MCF 10A (cell line): ENCODE data around the gene RSPH9. TPM values are rescaled to one million over a fixed set of nuclear protein-coding genes. Genes with fewer than 3 reads are reported as not detected.
A peak's percentile ranks its signal among the peaks of the same experiment; 100 is the strongest.
"Not testable (repeated sequence)": the region's sequence is repeated elsewhere in the genome, so short reads cannot be mapped to it uniquely, and the experiment has no call there.

Experiments used
- BruUV-seq: library from RNA; stranded (reverse); fragments of 400-500 nt; replicated peaks from 2 replicates; lab custom pipeline; 2021; lab: Mats Ljungman, UMichigan
- CTCF ChIA-PET: fragments of 300-600 bp; sonication (Branson Sonifier 250); formaldehyde crosslinking; extraction: SDS; loops from one replicate; lab custom pipeline; 2021; ENCODE audit warnings: antibody characterized with exemption, inconsistent platforms; lab: Yijun Ruan, JAX
- POLR2A ChIA-PET: fragments of 300-600, 350-650 bp; sonication (Branson Sonifier 250); formaldehyde crosslinking; extraction: SDS; loops from one replicate; lab custom pipeline; 2020; ENCODE audit warnings: antibody characterized with exemption, inconsistent platforms; lab: Yijun Ruan, JAX
- DNase-seq: peaks from one replicate; pipeline ENCODE4 v3.0.0-alpha.2; 2018; ENCODE audit not compliant: unreplicated experiment
- H3K27ac Mint-ChIP-seq: one replicate; pipeline ENCODE4 v1.8.0; 2022; ENCODE audit warnings: mild to moderate bottlenecking, low read depth, mixed read lengths; ENCODE audit not compliant: unreplicated experiment
- H3K27me3 Mint-ChIP-seq: one replicate; pipeline ENCODE4 v1.8.0; 2022; ENCODE audit warnings: mixed read lengths; ENCODE audit not compliant: insufficient read depth, unreplicated experiment
- H3K36me3 Mint-ChIP-seq: one replicate; pipeline ENCODE4 v1.8.0; 2022; ENCODE audit warnings: mild to moderate bottlenecking, moderate library complexity, mixed read lengths; ENCODE audit not compliant: insufficient read depth, unreplicated experiment
- H3K4me1 Mint-ChIP-seq: one replicate; pipeline ENCODE4 v1.8.0; 2022; ENCODE audit warnings: mixed read lengths; ENCODE audit not compliant: insufficient read depth, unreplicated experiment
- H3K4me3 Mint-ChIP-seq: one replicate; pipeline ENCODE4 v1.8.0; 2022; ENCODE audit warnings: mild to moderate bottlenecking, moderate library complexity, mixed read lengths; ENCODE audit not compliant: unreplicated experiment
- H3K9me3 Mint-ChIP-seq: one replicate; pipeline ENCODE4 v1.8.0; 2022; ENCODE audit warnings: mixed read lengths; ENCODE audit not compliant: unreplicated experiment
- CTCF ChIP-seq: fragments of 200-600 bp; IDR thresholded peaks from one replicate; pipeline ENCODE4 v1.8.0; 2022; ENCODE audit warnings: antibody characterized with exemption, mild to moderate bottlenecking; ENCODE audit not compliant: unreplicated experiment
- intact Hi-C: fragments of 100-400 bp; cut with micrococcal nuclease; formaldehyde crosslinking; loops from 2 replicates; pipeline ENCODE4 v1.14.1; 2022
- total RNA-seq: library from RNA; stranded (reverse); gene quantifications from 2 replicates; pipeline ENCODE4 v1.2.3, GENCODE V29; 2022

Gene RSPH9
- total RNA-seq, 1 experiment from 2014 or later, result not detected

DNA sequence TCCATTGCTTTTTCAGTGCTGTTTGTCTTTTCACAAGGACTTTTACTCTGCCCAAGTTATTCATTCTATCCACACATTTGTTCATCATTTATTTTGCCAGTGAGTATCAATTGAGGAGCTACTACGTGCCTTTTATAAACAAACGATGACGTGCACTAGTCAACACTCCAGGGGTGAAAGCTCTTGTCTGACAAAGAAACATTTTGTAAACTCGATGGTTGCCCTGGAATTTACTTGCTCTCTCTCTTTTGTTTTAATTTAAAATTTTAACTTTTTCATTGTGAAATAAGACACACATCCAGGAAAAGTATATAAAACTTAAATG lies 51.1 kb downstream of the RSPH9 start:
- H3K27ac Mint-ChIP-seq, result no peak overlapping the region

DNA sequence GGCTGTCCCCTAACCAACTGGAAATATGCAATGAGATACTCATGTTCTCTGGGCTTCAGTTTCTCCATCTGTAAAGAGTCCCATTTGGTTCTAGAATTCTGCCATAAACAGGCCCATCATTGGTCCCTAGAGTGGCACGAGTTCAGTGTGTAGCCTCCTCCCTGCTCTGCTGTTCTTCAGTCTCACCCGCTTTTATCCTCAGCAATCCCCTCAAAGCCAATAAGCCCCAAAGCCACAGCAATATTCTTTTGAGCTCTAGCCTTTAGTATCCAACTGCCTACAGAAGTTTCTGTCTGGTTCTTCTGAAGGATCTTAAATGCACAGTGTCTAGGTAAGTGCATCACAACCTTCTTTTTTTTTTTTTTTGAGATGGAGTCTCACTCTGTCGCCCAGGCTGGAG lies 52.6 kb downstream of the RSPH9 start:
- intact Hi-C loops, result no loop called here
- H3K27ac Mint-ChIP-seq, result no peak overlapping the region
- DNase-seq, result no peak
- no peaks in the 10 kb centered on the region for H3K36me3 Mint-ChIP-seq
- ChIA-PET POLR2A (interaction anchor here (1.1 to 1.2 kb wide), 2 partner anchors 10 to 68 kb away, joined by 3 to 4 read pairs; partner anchors contain the start of gene MRPS18A), CTCF (interaction anchor here (1.1 kb wide), 2 partner anchors 11 to 31 kb away, joined by 3 to 4 read pairs; no protein-coding TSS in a partner anchor)
- no peaks in the 10 kb centered on the region for H3K9me3 Mint-ChIP-seq
- no peak overlapping the region for H3K4me3 Mint-ChIP-seq
- no peaks in the 10 kb centered on the region for H3K27me3 Mint-ChIP-seq
- H3K4me1 Mint-ChIP-seq, result peaks cover 15% of the 10 kb centered on the region
- no peak for TF ChIP-seq CTCF
- no TSS peak for BruUV-seq

More for the DNA sequence above, 51.1 kb downstream of the RSPH9 start:
- ChIA-PET POLR2A (no interaction called here), CTCF (interaction anchor here (0.6 to 0.9 kb wide), 3 partner anchors 73 to 391 kb away, joined by 3 to 5 read pairs (median 3); no protein-coding TSS in a partner anchor)
- peaks cover 10% of the 10 kb centered on the region for H3K4me1 Mint-ChIP-seq
- H3K36me3 Mint-ChIP-seq, result no peaks in the 10 kb centered on the region
- DNase-seq, result no peak
- H3K9me3 Mint-ChIP-seq, result no peaks in the 10 kb centered on the region
- BruUV-seq, result no TSS peak
- intact Hi-C loops, result no loop called here
- H3K4me3 Mint-ChIP-seq, result no peak overlapping the region
- no peaks in the 10 kb centered on the region for H3K27me3 Mint-ChIP-seq
- no peak for TF ChIP-seq CTCF

- Mint-ChIP-seq H3K36me3 (no peaks in the 10 kb centered on the region), H3K27me3 (no peaks in the 10 kb centered on the region), H3K9me3 (no peaks in the 10 kb centered on the region), H3K4me1 (peaks cover 26% of the 10 kb centered on the region), H3K27ac (no peak overlapping the region), H3K4me3 (no peak overlapping the region)
- ChIA-PET POLR2A (interaction anchor here (0.9 to 1.2 kb wide), 5 partner anchors 10 to 69 kb away, joined by 3 to 7 read pairs (median 3); partner anchors contain the start of gene MRPS18A), CTCF (interaction anchor here (1.1 kb wide), 1 partner anchor 33 kb away, joined by 3 read pairs; no protein-coding TSS in a partner anchor)
- BruUV-seq, result no TSS peak
- TF ChIP-seq CTCF, result no peak
- intact Hi-C loops, result no loop called here
- DNase-seq, result peak; percentile 33
Observed at GRCh38 chr6:43698584-43699349, 53.9 kb downstream of the RSPH9 start.

GRCh38 chr6:43699564-43700186 lies 54.8 kb downstream of the RSPH9 start:
- ChIA-PET POLR2A (interaction anchor here (1.0 to 1.2 kb wide), 2 partner anchors 9 to 12 kb away, joined by 3 to 7 read pairs; partner anchors contain the start of gene MRPS18A), CTCF (interaction anchor here (1.1 to 1.2 kb wide), 2 partner anchors 10 to 24 kb away, joined by 3 read pairs; no protein-coding TSS in a partner anchor)
- no peak for TF ChIP-seq CTCF
- Mint-ChIP-seq H3K4me1 (peaks cover 26% of the 10 kb centered on the region), H3K36me3 (no peaks in the 10 kb centered on the region), H3K9me3 (no peaks in the 10 kb centered on the region), H3K4me3 (no peak overlapping the region), H3K27ac (no peak overlapping the region), H3K27me3 (no peaks in the 10 kb centered on the region)
- BruUV-seq, result no TSS peak
- peak; percentile 80 for DNase-seq
- intact Hi-C loops, result loop anchor here (5.0 kb wide), 1 partner anchor 32 kb away; no protein-coding TSS in a partner anchor

GRCh38 chr6:43700939-43701560 lies 56.2 kb downstream of the RSPH9 start:
- intact Hi-C loops, result loop anchor here (5.0 kb wide), 1 partner anchor 34 kb away; no protein-coding TSS in a partner anchor
- ChIA-PET CTCF (interaction anchor here (1.1 kb wide), 1 partner anchor 16 kb away, joined by 3 read pairs; no protein-coding TSS in a partner anchor), POLR2A (interaction anchor here (0.7 kb wide), 3 partner anchors 10 to 72 kb away, joined by 3 read pairs; no protein-coding TSS in a partner anchor)

More at GRCh38 chr6:43700939-43701560, 56.2 kb downstream of the RSPH9 start:
- not testable (repeated sequence) for H3K9me3 Mint-ChIP-seq, H3K36me3 Mint-ChIP-seq, H3K27me3 Mint-ChIP-seq, H3K4me3 Mint-ChIP-seq, H3K27ac Mint-ChIP-seq, DNase-seq, BruUV-seq
- peaks cover 26% of the 10 kb centered on the region for H3K4me1 Mint-ChIP-seq
